Neural progenitor cell (in vitro differentiated cells): Measurements from ENCODE around the gene SLC38A1.

Source experiments
- CTCF ChIP-seq: fragments of 200-600 bp; sonication (generic); IDR thresholded peaks from 2 replicates; pipeline ENCODE4 v1.5.1; 2017; ENCODE audit warnings: antibody characterized with exemption, mild to moderate bottlenecking
- EZH2phosphoT487 ChIP-seq: fragments of 200-600 bp; sonication (generic); IDR thresholded peaks from 2 replicates; pipeline ENCODE4 v1.6.1; 2017; ENCODE audit warnings: antibody characterized with exemption

- TF ChIP-seq CTCF = no peak
- TF ChIP-seq EZH2phosphoT487 = no peak
Measured at GRCh38 chr12:46144433-46144832, 124.4 kb downstream of the SLC38A1 start.
